Fibroblast of villous mesenchyme (primary cell): ENCODE results near the gene SLC35E1. TPM values are rescaled to one million over a fixed set of nuclear protein-coding genes. Genes with fewer than 3 reads are reported as not detected.

Source experiments
- DNase-seq: peaks from one replicate; pipeline ENCODE4 v3.0.0-alpha.2; 2010; ENCODE audit warnings: low read depth
- H3K4me3 ChIP-seq: 2 replicates; pipeline ENCODE4 v1.5.1; 2011; ENCODE audit warnings: low read depth, mild to moderate bottlenecking, low read length
- CTCF ChIP-seq: IDR thresholded peaks from 2 replicates; pipeline ENCODE4 v1.5.1; 2012; ENCODE audit warnings: low read depth, mild to moderate bottlenecking, low read length; ENCODE audit not compliant: insufficient read depth
- total RNA-seq: library from RNA; depleted of rRNA; stranded (reverse); fragments of >200 nt; gene quantifications from 2 replicates; pipeline ENCODE4 v1.2.3, GENCODE V29; 2012

Gene SLC35E1
- total RNA-seq: 32.5 and 46.2 TPM in 2 replicates

- DNase-seq: peak; percentile 97
- no peak for TF ChIP-seq CTCF
- peak within 1 kb of the TSS; percentile 96 for H3K4me3 ChIP-seq
Measured at GRCh38 chr19:16572332-16573211, at the start of gene SLC35E1. TSS of gene SLC35E1 (minus strand) at chr19:16572415. CDS start at chr19:16572364, 51 bp downstream.

- no peak for TF ChIP-seq CTCF
- DNase-seq: no peak
- H3K4me3 ChIP-seq: no peak overlapping the region
Measured at GRCh38 chr19:16621165-16621800, 49.1 kb upstream of the SLC35E1 start.

GRCh38 chr19:16620584-16620983 lies 48.4 kb upstream of the SLC35E1 start:
- H3K4me3 ChIP-seq: no peak overlapping the region
- DNase-seq: no peak
- TF ChIP-seq CTCF: no peak

GRCh38 chr19:16620018-16620417 lies 47.8 kb upstream of the SLC35E1 start:
- TF ChIP-seq CTCF: no peak
- no peak overlapping the region for H3K4me3 ChIP-seq
- DNase-seq: no peak

- DNase-seq: no peak
- no peak overlapping the region for H3K4me3 ChIP-seq
- TF ChIP-seq CTCF: no peak
Measured at GRCh38 chr19:16619457-16619856, 47.2 kb upstream of the SLC35E1 start.

GRCh38 chr19:16618248-16618647 lies 46.0 kb upstream of the SLC35E1 start:
- no peak overlapping the region for H3K4me3 ChIP-seq
- no peak for DNase-seq
- TF ChIP-seq CTCF: no peak
